Neural cell (in vitro differentiated cells): ENCODE data around the gene NINJ1. TPM values are rescaled to one million over a fixed set of nuclear protein-coding genes. Genes with fewer than 3 reads are reported as not detected.

Source experiments
- H2AFZ ChIP-seq: fragments of 200-600, 300-800 bp; sonication (generic), shearing (Covaris generic); 2 replicates; pipeline ENCODE4 v1.6.0; 2014; ENCODE audit warnings: low read depth, mild to moderate bottlenecking, antibody characterized with exemption, low read length, moderate library complexity
- H3F3A ChIP-seq: fragments of 200-600 bp; shearing (Covaris generic); 2 replicates; pipeline ENCODE4 v1.6.1; 2016; ENCODE audit warnings: mild to moderate bottlenecking, moderate library complexity, mixed read lengths, antibody characterized with exemption, low read length; ENCODE audit not compliant: insufficient read depth, poor library complexity, severe bottlenecking
- H3K27ac ChIP-seq: fragments of 200-600, 300-800 bp; sonication (generic), shearing (Covaris generic); 2 replicates; pipeline ENCODE4 v1.5.1; 2014; ENCODE audit warnings: mild to moderate bottlenecking, low read length, moderate library complexity
- H3K27me3 ChIP-seq: fragments of 300-800, 200-600 bp; sonication (generic), shearing (Covaris generic); 2 replicates; pipeline ENCODE4 v1.6.0; 2014; ENCODE audit warnings: mild to moderate bottlenecking, low read depth, low read length, moderate library complexity; ENCODE audit not compliant: insufficient read depth
- H3K36me3 ChIP-seq: fragments of 300-800, 200-600 bp; sonication (generic), shearing (Covaris generic); 2 replicates; pipeline ENCODE4 v1.5.1; 2014; ENCODE audit warnings: mild to moderate bottlenecking, antibody characterized with exemption, low read length, moderate library complexity; ENCODE audit not compliant: insufficient read depth
- H3K4me2 ChIP-seq: fragments of 300-800, 200-600 bp; sonication (generic), shearing (Covaris generic); 2 replicates; pipeline ENCODE4 v1.6.0; 2014; ENCODE audit warnings: mild to moderate bottlenecking, low read length
- H3K4me3 ChIP-seq: fragments of 300-800, 200-600 bp; sonication (generic), shearing (Covaris generic); 2 replicates; pipeline ENCODE4 v1.5.1; 2014; ENCODE audit warnings: mild to moderate bottlenecking, low read length, moderate library complexity
- H3K79me2 ChIP-seq: fragments of 200-600 bp; shearing (Covaris generic); replicated peaks from 2 replicates; pipeline ENCODE4 v1.6.0; 2014; ENCODE audit warnings: mild to moderate bottlenecking, low read length, moderate library complexity; ENCODE audit not compliant: insufficient read depth
- H3K9ac ChIP-seq: fragments of 300-800, 200-600 bp; sonication (generic), shearing (Covaris generic); 2 replicates; pipeline ENCODE4 v1.6.1; 2016; ENCODE audit warnings: mild to moderate bottlenecking, low read length, mixed read lengths
- H3K9me2 ChIP-seq: fragments of 200-600 bp; shearing (Covaris generic); 2 replicates; pipeline ENCODE4 v1.6.1; 2016; ENCODE audit warnings: mild to moderate bottlenecking, low read length, mixed read lengths; ENCODE audit not compliant: insufficient read depth
- H3K9me3 ChIP-seq: fragments of 200-600, 300-800 bp; sonication (generic), shearing (Covaris generic); 2 replicates; pipeline ENCODE4 v1.6.1; 2016; ENCODE audit warnings: mild to moderate bottlenecking, mixed run types, low read length, moderate library complexity, mixed read lengths
- H4K20me1 ChIP-seq: fragments of 200-600 bp; shearing (Covaris generic); 2 replicates; pipeline ENCODE4 v1.6.1; 2016; ENCODE audit warnings: mild to moderate bottlenecking, mixed run types; ENCODE audit not compliant: insufficient read depth
- CTCF ChIP-seq: fragments of 450-650 bp; IDR thresholded peaks from 2 replicates; pipeline ENCODE4 v1.5.1; 2014; ENCODE audit warnings: antibody characterized with exemption, mild to moderate bottlenecking, moderate library complexity; ENCODE audit not compliant: poor library complexity, severe bottlenecking
- EP300 ChIP-seq: fragments of 450-650 bp; conservative IDR thresholded peaks from 2 replicates; pipeline ENCODE4 v1.6.1; 2014; ENCODE audit warnings: antibody characterized with exemption, mild to moderate bottlenecking, moderate library complexity; ENCODE audit not compliant: poor library complexity, severe bottlenecking
- EZH2 ChIP-seq: fragments of 200-600, 300-800 bp; shearing (Covaris generic), sonication (generic); IDR thresholded peaks from 2 replicates; pipeline ENCODE4 v1.6.1; 2014; ENCODE audit warnings: antibody characterized with exemption, low read length, borderline replicate concordance, mild to moderate bottlenecking; ENCODE audit not compliant: insufficient read depth, poor library complexity, severe bottlenecking
- MXI1 ChIP-seq: fragments of 450-650 bp; conservative IDR thresholded peaks from 2 replicates; pipeline ENCODE4 v1.6.1; 2014; ENCODE audit warnings: antibody characterized with exemption, mild to moderate bottlenecking; ENCODE audit not compliant: poor library complexity, severe bottlenecking
- POLR2AphosphoS5 ChIP-seq: IDR thresholded peaks from 2 replicates; pipeline ENCODE4 v1.6.1; 2012
- RAD21 ChIP-seq: fragments of 450-650 bp; conservative IDR thresholded peaks from 2 replicates; pipeline ENCODE4 v1.6.1; 2014; ENCODE audit warnings: antibody characterized with exemption, mild to moderate bottlenecking, moderate library complexity
- REST ChIP-seq: IDR thresholded peaks from 2 replicates; pipeline ENCODE4 v1.6.1; 2012; ENCODE audit warnings: borderline replicate concordance
- SMC3 ChIP-seq: fragments of 450-650 bp; conservative IDR thresholded peaks from 2 replicates; pipeline ENCODE4 v1.6.1; 2014; ENCODE audit warnings: antibody characterized with exemption, mild to moderate bottlenecking, moderate library complexity; ENCODE audit not compliant: poor library complexity
- TAF1 ChIP-seq: IDR thresholded peaks from 2 replicates; pipeline ENCODE4 v1.6.1; 2012; ENCODE audit warnings: low read depth
- polyA plus RNA-seq: library from polyadenylated mRNA; depleted of rRNA; stranded (reverse); fragments of >200 nt; gene quantifications from 2 replicates; pipeline ENCODE4 v1.2.3, GENCODE V29; 2014

The NINJ1 gene
- polyA plus RNA-seq, 1 donor from 2014 or later: 2.7 TPM

GRCh38 chr9:93172666-93173364 is 38.8 kb upstream of the NINJ1 start:
- H3K9me3 ChIP-seq: no peaks in the 10 kb centered on the region
- no peaks in the 10 kb centered on the region for H3K27me3 ChIP-seq
- no peak overlapping the region for H3K27ac ChIP-seq
- no peak overlapping the region for H3K4me2 ChIP-seq
- no peaks in the 10 kb centered on the region for H4K20me1 ChIP-seq
- H3K9me2 ChIP-seq: no peaks in the 10 kb centered on the region
- no peak overlapping the region for H3K9ac ChIP-seq
- no peaks in the 10 kb centered on the region for H3K79me2 ChIP-seq
- no peaks in the 10 kb centered on the region for H3F3A ChIP-seq
- H3K4me3 ChIP-seq: no peak overlapping the region
- H2AFZ ChIP-seq: no peak overlapping the region
- H3K36me3 ChIP-seq: no peaks in the 10 kb centered on the region
- TF ChIP-seq TAF1 (no peak), SMC3 (no peak), POLR2AphosphoS5 (no peak), EP300 (no peak), EZH2 (no peak)

- H3K4me2 ChIP-seq: no peak overlapping the region
- no peaks in the 10 kb centered on the region for H3K79me2 ChIP-seq
- no peak overlapping the region for H3K4me3 ChIP-seq
- no peak overlapping the region for H3K27ac ChIP-seq
- no peak overlapping the region for H2AFZ ChIP-seq
- no peaks in the 10 kb centered on the region for H4K20me1 ChIP-seq
- H3K36me3 ChIP-seq: no peaks in the 10 kb centered on the region
- H3K27me3 ChIP-seq: no peaks in the 10 kb centered on the region
- no peaks in the 10 kb centered on the region for H3F3A ChIP-seq
- no peaks in the 10 kb centered on the region for H3K9me2 ChIP-seq
- no peaks in the 10 kb centered on the region for H3K9me3 ChIP-seq
- TF ChIP-seq EZH2 (no peak), RAD21 (no peak), MXI1 (no peak), POLR2AphosphoS5 (no peak), REST (no peak), TAF1 (no peak), EP300 (no peak), CTCF (no peak), SMC3 (no peak)
- no peak overlapping the region for H3K9ac ChIP-seq
These were observed 37.4 kb upstream of the NINJ1 start for GRCh38 chr9:93171261-93171990.
